HG03521 (cell line): ENCODE data around the gene AP2S1.
"Not testable (repeated sequence)": the region's sequence is repeated elsewhere in the genome, so short reads cannot be mapped to it uniquely, and the experiment has no call there.

ENCODE experiments used
- ATAC-seq: cut with Tn5 transposase; IDR thresholded peaks from one replicate; pipeline ENCODE4 v1.9.1; 2021; ENCODE audit warnings: mild to moderate bottlenecking, moderate library complexity; ENCODE audit not compliant: unreplicated experiment

AP2S1 gene

GRCh38 chr19:46868025-46868802 lies 17.6 kb upstream of the AP2S1 start:
- ATAC-seq: no peak

DNA sequence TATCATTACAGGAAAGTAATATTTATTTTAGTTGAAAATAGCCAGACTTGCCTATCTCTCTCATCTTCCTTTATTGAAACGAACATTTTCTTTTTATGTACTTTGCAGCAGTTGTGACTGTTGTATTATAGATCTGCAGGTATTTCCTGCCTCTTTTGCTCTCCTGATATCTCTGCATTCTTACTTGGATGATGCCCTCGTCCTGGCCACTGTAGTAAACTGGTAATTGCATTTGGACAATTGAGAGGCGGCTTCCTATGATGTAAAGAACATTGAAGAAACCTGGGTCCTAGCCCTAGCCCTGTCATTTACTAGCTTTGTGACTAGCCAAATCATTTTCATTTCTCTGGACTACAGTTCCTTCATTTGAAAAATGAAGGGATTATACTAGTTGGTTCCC lies 16.5 kb upstream of the AP2S1 start:
- ATAC-seq: no peak

DNA sequence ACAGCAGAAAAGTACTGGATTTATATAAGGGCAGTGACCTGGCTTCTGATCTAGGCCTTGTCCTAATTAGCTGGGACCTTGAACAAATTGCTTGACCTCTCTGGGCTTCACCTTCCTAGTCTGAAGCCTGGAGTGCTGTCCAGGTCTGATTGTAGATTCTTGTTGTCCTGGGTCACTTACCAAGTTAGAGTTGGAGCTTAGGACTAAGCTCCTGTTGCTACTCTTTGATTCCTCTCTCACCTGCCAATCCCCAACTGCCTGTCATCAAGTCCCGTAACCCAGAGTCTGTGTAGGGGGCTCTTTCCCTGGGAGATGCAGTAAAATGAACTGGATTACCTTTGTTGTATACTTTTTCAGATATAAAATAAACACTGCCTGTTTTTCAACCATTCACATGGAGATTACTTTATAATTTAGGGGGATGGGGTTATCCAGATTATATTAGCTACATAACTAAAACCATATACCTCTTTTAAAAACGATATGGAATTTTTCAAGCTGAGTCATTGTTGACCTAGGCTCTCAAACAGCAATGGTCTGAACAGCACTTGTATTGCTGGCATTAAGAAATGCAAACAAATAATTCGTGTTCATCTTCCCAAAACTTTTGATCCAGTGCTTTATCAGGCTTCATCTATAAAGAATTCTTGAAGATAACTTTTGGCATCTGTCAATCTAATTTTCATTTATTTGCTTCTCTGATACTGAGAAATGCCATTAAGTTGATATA lies 15.9 kb upstream of the AP2S1 start:
- ATAC-seq: no peak

DNA sequence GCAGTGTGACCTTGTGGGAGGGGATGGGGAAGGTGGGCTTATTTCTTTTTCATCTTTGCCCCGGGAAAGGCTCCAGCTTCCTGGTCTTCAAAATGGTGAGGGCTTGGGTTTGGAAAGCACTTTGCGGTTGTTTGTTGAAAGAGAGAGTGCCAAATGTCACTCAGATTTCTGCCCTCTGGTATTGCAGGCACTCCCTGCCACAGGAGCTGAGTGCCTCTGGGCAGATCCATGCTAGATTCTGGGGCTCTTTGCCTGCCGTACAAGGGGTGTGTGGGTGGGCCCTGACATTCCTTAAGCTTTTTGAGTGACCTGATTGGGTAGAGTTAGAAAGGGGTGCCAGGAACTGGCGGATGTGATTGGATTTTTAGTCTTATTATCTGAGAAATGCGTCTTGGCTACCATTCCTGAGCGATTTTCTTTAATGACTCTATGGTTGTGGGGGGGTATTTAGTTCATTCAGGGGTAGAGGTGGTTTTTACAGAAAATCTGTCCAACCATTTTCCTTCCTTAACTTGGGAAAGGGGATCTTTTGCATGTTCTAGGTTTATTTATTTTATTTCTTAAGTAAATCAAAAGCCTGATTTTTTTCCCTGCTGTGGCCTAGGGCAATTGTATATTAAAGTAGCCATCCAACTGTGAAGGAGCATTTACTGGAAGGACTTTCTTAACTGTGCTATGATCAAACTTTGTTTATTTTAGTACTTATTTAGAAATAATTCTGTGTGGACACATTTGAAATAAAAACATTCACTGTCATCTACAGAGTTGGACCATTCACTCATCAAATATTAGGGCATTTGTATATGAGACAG lies 13.4 kb upstream of the AP2S1 start:
- ATAC-seq: no peak

DNA sequence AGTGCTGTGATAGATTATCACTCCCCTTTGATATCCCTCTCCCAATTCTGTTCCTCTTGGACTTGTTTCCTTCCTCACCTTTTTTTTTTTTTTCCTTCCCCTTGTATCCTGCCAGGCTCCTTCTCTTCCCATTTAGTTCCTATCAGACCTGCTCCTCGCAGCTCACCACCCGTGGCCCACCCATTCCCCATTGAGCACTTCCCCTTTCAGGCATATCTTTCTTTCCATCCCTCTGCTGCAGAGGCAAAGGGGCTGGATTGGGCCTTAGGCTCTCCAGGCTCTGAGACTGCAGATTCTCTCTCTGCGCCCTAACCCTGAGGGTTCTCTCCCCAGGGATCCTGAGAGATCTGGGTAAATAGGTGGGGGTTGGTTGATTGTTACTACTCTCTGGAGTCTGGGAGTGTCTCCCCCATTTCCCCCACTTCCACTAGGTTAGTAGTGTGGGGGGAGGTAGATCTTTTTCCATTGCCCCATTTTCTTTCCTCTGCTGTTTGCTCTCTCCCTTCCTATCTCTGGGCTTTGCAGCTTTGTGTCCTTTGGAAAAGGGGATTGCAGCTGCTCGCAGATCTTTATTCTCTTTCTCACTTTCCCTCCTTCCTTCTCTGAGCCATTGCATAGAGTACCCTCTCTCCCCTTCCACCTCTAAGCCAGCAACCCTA lies 12.5 kb upstream of the AP2S1 start:
- no peak for ATAC-seq

GRCh38 chr19:46862503-46862834 lies 11.8 kb upstream of the AP2S1 start:
- no peak for ATAC-seq

- ATAC-seq: no peak
Measured at GRCh38 chr19:46861691-46862502, 11.3 kb upstream of the AP2S1 start.

- ATAC-seq: peak; percentile 14
Measured at GRCh38 chr19:46860846-46861690, 10.4 kb upstream of the AP2S1 start, which contains the start of gene ARHGAP35. TSS of gene ARHGAP35 (plus strand) at chr19:46860997. CDS start at chr19:46918676, 57,679 bp downstream.

GRCh38 chr19:46860125-46860845 lies 9.6 kb upstream of the AP2S1 start:
- peak; percentile 68 for ATAC-seq

DNA sequence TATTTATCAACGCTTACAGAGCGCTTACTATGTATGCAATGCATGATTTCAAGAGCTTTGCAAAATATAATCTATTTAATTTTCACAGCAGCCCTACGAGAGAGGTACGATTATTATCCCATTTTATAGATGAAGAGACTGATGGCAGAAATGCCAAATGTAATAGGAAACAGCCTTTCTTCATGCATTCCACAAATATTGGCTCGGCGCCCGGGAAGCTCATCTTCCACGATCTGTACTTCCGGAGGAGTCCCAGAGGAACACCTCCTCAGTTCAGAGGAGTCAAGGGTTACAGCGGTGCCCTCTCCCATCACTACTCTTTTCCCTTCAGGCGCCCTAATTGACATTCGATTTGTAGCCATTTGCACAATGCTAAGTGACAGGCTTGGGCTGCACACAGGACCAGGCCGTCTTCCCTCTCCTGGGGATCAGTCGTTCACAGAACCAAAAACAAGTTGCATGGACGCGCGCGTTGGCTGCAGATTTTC lies 9.0 kb upstream of the AP2S1 start:
- ATAC-seq: no peak

DNA sequence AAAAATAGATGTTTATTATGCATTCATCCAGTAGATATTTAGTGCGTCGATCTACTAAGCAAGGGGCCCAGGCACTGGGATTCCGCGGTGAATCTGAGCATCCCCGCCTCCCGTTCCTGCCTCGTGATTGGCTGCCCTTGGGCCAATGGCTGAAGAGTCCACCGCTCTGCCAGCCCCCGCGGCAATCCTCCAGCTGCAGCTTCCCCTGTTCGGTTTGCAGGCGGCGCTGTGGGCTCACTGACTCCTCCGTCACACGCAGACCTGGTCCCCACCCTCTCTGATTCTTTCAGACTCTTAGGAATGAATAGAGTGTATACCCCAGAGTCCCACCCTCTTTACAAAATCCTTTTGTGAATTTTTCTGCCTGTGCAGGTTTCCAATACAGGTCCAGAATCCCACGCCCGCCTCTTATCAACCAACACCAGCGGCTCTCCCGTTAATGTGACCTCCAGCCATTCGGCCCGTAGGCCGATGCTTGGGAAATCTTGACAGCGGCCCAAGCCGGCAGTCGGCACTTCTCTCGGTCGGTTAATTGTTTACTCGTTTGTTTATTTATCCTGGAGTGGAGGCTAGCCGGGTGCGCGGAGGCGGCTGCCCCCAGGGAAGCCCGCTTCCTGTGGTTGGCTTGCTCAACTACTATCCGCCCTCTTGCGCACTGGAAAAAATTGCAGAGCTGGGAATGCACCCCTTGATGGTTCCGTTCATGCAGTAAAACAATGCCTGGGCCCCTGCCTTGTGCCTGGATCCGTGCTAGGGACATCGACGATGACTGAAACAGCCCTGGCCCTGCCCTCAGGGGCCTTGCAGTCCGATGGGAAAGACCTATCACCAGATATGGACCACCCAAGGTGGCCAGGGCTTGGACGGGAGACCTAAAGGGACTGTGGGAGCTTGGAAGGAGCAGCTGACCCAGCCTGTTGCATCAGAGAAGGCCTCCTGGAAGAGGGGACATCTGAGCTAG lies 5.7 kb upstream of the AP2S1 start:
- peak; percentile 34 for ATAC-seq

DNA sequence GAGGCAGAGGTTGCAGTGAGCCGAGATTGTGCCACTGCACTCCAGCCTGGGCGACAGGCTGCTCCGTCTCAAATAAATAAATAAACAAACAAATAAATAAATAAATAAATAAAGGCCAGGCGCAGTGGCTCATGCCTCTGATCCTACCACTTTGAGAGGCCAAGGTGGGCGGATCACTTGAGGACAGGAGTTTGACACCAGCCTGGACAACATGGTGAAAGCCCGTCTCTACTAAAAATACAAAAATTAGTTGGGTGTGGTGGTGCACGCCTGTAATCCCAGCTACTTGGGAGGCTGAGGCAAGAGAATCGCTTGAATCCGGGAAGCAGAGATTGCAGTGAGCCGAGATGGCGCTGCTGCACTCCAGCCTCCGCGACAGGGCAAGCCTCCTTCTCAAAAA lies 4.1 kb upstream of the AP2S1 start:
- not testable (repeated sequence) for ATAC-seq

DNA sequence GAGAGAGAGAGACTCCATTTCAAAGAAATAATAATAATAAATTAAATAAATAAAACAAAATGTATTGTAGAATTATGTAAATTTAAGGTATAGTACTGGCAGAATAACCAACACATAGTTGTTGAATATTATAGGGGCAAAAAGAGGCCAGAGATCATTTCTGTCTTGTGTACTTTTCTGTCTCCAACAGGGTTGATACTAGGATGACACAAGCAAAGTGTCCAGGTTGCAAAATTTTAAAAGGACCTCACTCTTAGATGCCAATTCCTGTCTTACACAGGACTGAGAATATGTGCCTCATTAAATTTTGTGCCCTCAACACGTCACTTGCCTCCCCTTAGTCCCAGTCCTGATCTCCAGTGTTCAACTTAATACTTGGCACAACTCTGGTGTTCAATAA lies 2.2 kb upstream of the AP2S1 start:
- ATAC-seq: no peak

GRCh38 chr19:46849610-46850009 lies 1.0 kb downstream of the AP2S1 start:
- no peak for ATAC-seq

GRCh38 chr19:46848389-46848788 lies 2.3 kb downstream of the AP2S1 start:
- ATAC-seq: no peak

DNA sequence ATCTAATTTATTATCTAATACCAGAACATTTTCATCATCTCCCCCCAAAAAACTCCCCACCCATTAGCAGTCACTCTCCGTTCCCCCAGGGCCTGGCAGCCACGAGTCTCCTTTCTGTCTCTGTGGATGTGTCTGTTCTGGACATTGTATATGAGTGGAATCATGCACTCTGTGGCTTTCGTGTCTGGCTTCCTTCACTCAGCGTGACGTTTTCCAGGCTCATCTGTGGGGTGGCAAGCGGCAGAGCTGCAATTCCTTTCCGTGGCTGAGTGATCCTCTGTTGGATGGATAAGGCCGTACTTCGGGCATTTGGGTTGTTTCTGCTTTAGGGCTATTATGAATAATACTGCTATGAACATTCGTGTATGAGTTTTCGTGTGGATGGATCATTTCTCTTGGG lies 3.1 kb downstream of the AP2S1 start:
- no peak for ATAC-seq

GRCh38 chr19:46845959-46846459 lies 4.6 kb downstream of the AP2S1 start:
- no peak for ATAC-seq
